ENCODE results near the gene FOXJ3. TPM values are rescaled to one million over a fixed set of nuclear protein-coding genes. Genes with fewer than 3 reads are reported as not detected.

The FOXJ3 gene
- polyA plus RNA-seq, 1 of the 3 experiments (the other 2 are of a cell fraction): 16.0 TPM

DNA sequence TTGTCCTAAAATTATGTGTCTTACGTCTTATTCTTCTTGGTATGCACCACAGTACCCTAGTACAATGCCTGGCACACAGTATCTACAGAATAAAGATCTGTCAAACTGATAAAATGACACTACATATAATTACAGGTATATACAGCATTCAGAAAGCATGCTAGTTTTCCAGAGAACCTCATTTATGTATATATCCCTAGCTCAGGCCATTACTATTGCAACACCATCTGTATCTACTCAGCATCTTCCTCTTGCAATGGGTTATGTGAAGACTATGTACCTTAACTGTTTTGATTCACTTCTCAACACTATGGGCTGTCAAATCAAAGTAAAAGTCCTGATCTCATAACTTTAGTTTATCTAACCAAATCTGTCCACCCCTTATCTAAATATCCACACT is 112.0 kb downstream of the FOXJ3 start (continued):
- no peak for TF ChIP-seq GATA2 (CRISPR knock-in tag; IDR thresholded peaks at IDR 0.05)

DNA sequence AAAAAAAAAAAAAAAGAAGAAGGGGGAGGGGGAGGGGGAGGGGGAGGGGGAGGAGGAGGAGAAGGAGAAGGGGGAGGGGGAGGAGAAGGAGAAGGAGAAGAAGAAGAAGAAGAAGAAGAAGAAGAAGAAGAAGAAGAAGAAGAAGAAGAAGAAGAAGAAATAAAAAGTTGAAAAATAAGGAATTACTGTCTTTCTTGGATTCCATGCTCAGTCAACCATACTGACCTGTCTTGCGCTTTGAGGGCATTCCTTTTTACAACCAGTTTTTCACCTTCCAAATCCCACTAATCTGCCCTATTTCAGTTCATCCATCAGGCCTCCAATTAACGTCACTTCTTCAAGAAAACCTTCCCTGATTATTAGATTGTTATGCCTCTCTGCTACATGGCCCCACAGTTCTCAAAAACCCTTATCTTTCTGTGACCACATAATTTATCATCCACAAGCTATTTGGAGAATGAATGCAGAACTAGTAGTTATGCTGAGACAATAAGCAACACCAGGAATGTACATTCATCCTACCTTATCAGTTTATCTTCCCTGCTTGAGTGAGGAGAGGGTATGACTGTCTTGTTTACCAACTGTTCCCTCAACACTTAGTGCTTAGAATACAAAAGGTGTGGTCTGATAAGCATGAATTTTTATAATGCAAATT is 113.0 kb downstream of the FOXJ3 start:
- Histone ChIP-seq H3K36me3 (replicated peaks in 1 of 2; ENCODE audit: control insufficient read depth in 1 of 2, insufficient read depth in 2 of 2, low read length in 1 of 2) (peaks cover 4 to 13% of the 10 kb centered on the region in 2 experiments), H3K9ac (no peak overlapping the region), H3K4me2 (no peak overlapping the region), H3K4me3 (ENCODE audit: low read depth in 2 of 2, low read length in 1 of 2) (no peak overlapping the region), H3K27ac (ENCODE audit: low read depth in 2 of 2, low read length in 1 of 2) (no peak overlapping the region; a peak in 1 of 4 replicates), H3K9me3 (no peaks in the 10 kb centered on the region), H3K9me2 (no peaks in the 10 kb centered on the region), H4K20me1 (ENCODE audit: insufficient read depth) (no peaks in the 10 kb centered on the region), H3K27me3 (ENCODE audit: insufficient read depth) (no peaks in the 10 kb centered on the region), H2AFZ (ENCODE audit: low read depth) (no peak overlapping the region), H3K4me1 (ENCODE audit: control insufficient read depth in 1 of 2, insufficient read depth in 2 of 2, low read depth in 1 of 2, low read length in 1 of 2) (peaks cover 2 to 12% of the 10 kb centered on the region in 2 experiments; a peak in 3 of 4 replicates), H3F3A (replicated peaks; ENCODE audit: insufficient read depth) (peaks cover 12% of the 10 kb centered on the region), H3K79me2 (ENCODE audit: insufficient read depth) (peaks cover 54% of the 10 kb centered on the region)
- DNase-seq: no peak
- WGBS (ENCODE audit: low lambda C conversion rate): 73% methylated on average over 2 of the region's 2 CpGs
- ChIA-PET CTCF (no interaction called here), POLR2A (no interaction called here)
- TF ChIP-seq POLR2AphosphoS5 (IDR thresholded peaks at IDR 0.05; ENCODE audit: low read depth, low read length) (no peak), FOSL2 (IDR thresholded peaks at IDR 0.05; ENCODE audit: borderline replicate concordance, low read depth) (peak; percentile 44; the same call in 1 of the 2 replicates), ELF1 (IDR thresholded peaks at IDR 0.05) (no peak), GABPA (IDR thresholded peaks at IDR 0.05; ENCODE audit: low read depth) (no peak), SIN3A (IDR thresholded peaks at IDR 0.05; ENCODE audit: borderline replicate concordance, low read depth, low read length) (no peak), FOXM1 (IDR thresholded peaks at IDR 0.05; ENCODE audit: low read depth) (no peak), EZH2phosphoT487 (IDR thresholded peaks at IDR 0.05; ENCODE audit: borderline replicate concordance, low read depth) (no peak), NFIC (IDR thresholded peaks at IDR 0.05; ENCODE audit: borderline replicate concordance) (peak; percentile 28; the same call in 1 of the 2 replicates), MEF2A (IDR thresholded peaks at IDR 0.05; ENCODE audit: borderline replicate concordance, low read depth) (no peak), MXI1 (IDR thresholded peaks at IDR 0.05; ENCODE audit: low read depth, low read length) (no peak), RAD21 (IDR thresholded peaks at IDR 0.05; ENCODE audit: low read length) (no peak), TCF12 (IDR thresholded peaks at IDR 0.05) (peak; percentile 67), RXRA (IDR thresholded peaks at IDR 0.05; ENCODE audit: borderline replicate concordance, low read depth) (no peak), CHD2 (IDR thresholded peaks at IDR 0.05; ENCODE audit: low read length, partially characterized antibody) (no peak), YY1 (IDR thresholded peaks at IDR 0.05; ENCODE audit: low read depth) (no peak)
- TF ChIP-seq, protein P1, sequence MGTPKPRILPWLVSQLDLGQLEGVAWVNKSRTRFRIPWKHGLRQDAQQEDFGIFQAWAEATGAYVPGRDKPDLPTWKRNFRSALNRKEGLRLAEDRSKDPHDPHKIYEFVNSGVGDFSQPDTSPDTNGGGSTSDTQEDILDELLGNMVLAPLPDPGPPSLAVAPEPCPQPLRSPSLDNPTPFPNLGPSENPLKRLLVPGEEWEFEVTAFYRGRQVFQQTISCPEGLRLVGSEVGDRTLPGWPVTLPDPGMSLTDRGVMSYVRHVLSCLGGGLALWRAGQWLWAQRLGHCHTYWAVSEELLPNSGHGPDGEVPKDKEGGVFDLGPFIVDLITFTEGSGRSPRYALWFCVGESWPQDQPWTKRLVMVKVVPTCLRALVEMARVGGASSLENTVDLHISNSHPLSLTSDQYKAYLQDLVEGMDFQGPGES (IDR thresholded peaks at IDR 0.05; ENCODE audit: low read depth, low read length): no peak
- TF ChIP-seq, protein P2, sequence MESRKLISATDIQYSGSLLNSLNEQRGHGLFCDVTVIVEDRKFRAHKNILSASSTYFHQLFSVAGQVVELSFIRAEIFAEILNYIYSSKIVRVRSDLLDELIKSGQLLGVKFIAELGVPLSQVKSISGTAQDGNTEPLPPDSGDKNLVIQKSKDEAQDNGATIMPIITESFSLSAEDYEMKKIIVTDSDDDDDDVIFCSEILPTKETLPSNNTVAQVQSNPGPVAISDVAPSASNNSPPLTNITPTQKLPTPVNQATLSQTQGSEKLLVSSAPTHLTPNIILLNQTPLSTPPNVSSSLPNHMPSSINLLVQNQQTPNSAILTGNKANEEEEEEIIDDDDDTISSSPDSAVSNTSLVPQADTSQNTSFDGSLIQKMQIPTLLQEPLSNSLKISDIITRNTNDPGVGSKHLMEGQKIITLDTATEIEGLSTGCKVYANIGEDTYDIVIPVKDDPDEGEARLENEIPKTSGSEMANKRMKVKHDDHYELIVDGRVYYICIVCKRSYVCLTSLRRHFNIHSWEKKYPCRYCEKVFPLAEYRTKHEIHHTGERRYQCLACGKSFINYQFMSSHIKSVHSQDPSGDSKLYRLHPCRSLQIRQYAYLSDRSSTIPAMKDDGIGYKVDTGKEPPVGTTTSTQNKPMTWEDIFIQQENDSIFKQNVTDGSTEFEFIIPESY (IDR thresholded peaks at IDR 0.05; ENCODE audit: borderline replicate concordance, low read depth): no peak
- TF ChIP-seq, protein P3, sequence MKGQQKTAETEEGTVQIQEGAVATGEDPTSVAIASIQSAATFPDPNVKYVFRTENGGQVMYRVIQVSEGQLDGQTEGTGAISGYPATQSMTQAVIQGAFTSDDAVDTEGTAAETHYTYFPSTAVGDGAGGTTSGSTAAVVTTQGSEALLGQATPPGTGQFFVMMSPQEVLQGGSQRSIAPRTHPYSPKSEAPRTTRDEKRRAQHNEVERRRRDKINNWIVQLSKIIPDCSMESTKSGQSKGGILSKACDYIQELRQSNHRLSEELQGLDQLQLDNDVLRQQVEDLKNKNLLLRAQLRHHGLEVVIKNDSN (IDR thresholded peaks at IDR 0.05; ENCODE audit: borderline replicate concordance, low read depth): no peak
- TF ChIP-seq, protein P4, sequence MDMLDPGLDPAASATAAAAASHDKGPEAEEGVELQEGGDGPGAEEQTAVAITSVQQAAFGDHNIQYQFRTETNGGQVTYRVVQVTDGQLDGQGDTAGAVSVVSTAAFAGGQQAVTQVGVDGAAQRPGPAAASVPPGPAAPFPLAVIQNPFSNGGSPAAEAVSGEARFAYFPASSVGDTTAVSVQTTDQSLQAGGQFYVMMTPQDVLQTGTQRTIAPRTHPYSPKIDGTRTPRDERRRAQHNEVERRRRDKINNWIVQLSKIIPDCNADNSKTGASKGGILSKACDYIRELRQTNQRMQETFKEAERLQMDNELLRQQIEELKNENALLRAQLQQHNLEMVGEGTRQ (IDR thresholded peaks at IDR 0.05; ENCODE audit: borderline replicate concordance, low read depth, low read length): no peak
- TF ChIP-seq, protein P5, sequence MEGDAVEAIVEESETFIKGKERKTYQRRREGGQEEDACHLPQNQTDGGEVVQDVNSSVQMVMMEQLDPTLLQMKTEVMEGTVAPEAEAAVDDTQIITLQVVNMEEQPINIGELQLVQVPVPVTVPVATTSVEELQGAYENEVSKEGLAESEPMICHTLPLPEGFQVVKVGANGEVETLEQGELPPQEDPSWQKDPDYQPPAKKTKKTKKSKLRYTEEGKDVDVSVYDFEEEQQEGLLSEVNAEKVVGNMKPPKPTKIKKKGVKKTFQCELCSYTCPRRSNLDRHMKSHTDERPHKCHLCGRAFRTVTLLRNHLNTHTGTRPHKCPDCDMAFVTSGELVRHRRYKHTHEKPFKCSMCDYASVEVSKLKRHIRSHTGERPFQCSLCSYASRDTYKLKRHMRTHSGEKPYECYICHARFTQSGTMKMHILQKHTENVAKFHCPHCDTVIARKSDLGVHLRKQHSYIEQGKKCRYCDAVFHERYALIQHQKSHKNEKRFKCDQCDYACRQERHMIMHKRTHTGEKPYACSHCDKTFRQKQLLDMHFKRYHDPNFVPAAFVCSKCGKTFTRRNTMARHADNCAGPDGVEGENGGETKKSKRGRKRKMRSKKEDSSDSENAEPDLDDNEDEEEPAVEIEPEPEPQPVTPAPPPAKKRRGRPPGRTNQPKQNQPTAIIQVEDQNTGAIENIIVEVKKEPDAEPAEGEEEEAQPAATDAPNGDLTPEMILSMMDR (IDR thresholded peaks at IDR 0.05): no peak
